Small intestine (tissue), 7 donors: ENCODE results near the gene HCN3. TPM values are rescaled to one million over a fixed set of nuclear protein-coding genes. Genes with fewer than 3 reads are reported as not detected.

Experiments used
- DNase-seq, 2 donors: peaks; one replicate each; pipeline versions ENCODE4 v3.0.0 to v3.0.0-alpha.2; 2013
- FAIRE-seq: peaks from 2 replicates; lab custom pipeline; 2012; peaks lifted over from hg19 to GRCh38; lab: Jason Lieb, UNC
- H3K27ac ChIP-seq, 3 donors: one replicate each; pipeline ENCODE4 v1.5.1; 2013; ENCODE audit warnings: low read length in 2 of 3, mild to moderate bottlenecking in 2 of 3, control low read depth in 1 of 3, inconsistent platforms in 1 of 3, low read depth in 1 of 3, moderate library complexity in 1 of 3
- H3K27me3 ChIP-seq, 3 donors: one replicate each; pipeline ENCODE4 v1.6.1; 2013; ENCODE audit warnings: low read length in 3 of 3, inconsistent platforms in 1 of 3; ENCODE audit not compliant: control insufficient read depth in 3 of 3, insufficient read depth in 3 of 3
- H3K36me3 ChIP-seq, 3 donors: one replicate each; pipeline ENCODE4 v1.6.1; 2013; ENCODE audit warnings: low read length in 3 of 3, inconsistent platforms in 1 of 3, low read depth in 1 of 3, mild to moderate bottlenecking in 1 of 3, moderate library complexity in 1 of 3; ENCODE audit not compliant: control insufficient read depth in 3 of 3, insufficient read depth in 2 of 3
- H3K4me1 ChIP-seq, 3 donors: one replicate each; pipeline ENCODE4 v1.6.1; 2013; ENCODE audit warnings: low read length in 2 of 3, inconsistent platforms in 1 of 3, low read depth in 1 of 3, mild to moderate bottlenecking in 1 of 3, moderate library complexity in 1 of 3; ENCODE audit not compliant: control insufficient read depth in 3 of 3, insufficient read depth in 2 of 3
- H3K4me3 ChIP-seq, 3 donors: one replicate each; pipeline ENCODE4 v1.5.1; 2013; ENCODE audit warnings: low read length in 3 of 3, control low read depth in 1 of 3, inconsistent platforms in 1 of 3, low read depth in 1 of 3, mild to moderate bottlenecking in 1 of 3, moderate library complexity in 1 of 3
- H3K9me3 ChIP-seq, 2 donors: one replicate each; pipeline ENCODE4 v1.6.1; 2013; ENCODE audit warnings: low read depth in 1 of 2, low read length in 1 of 2; ENCODE audit not compliant: control insufficient read depth in 2 of 2, insufficient read depth in 1 of 2
- WGBS, 3 donors: extraction: QIAGEN DNeasy Blood & Tissue Kit; methylation state at CpG; one replicate each; pipeline ENCODE4 v1.1.7; 2013; 5-methylcytosine and 5-hydroxymethylcytosine counted together
- polyA plus RNA-seq, 4 donors: library from polyadenylated mRNA; stranded (reverse) in 3 of 4; unstranded in 1 of 4; fragments of 200-250 nt in 3 of 4; fragments of 120-200 nt in 1 of 4; gene quantifications; one replicate each; pipeline versions ENCODE4 v1.2.1 to v1.2.3, GENCODE V29; 2013
- donor health status: healthy with polysubstance abuse.
- donor health status: control.
- donor health status: control.
- donor health status: Bipolar disorder and iron deficiency.
- donor health status: healthy.

The HCN3 gene
- polyA plus RNA-seq, 4 donors, result 4.0 to 15.0 (median 8.1) TPM

DNA sequence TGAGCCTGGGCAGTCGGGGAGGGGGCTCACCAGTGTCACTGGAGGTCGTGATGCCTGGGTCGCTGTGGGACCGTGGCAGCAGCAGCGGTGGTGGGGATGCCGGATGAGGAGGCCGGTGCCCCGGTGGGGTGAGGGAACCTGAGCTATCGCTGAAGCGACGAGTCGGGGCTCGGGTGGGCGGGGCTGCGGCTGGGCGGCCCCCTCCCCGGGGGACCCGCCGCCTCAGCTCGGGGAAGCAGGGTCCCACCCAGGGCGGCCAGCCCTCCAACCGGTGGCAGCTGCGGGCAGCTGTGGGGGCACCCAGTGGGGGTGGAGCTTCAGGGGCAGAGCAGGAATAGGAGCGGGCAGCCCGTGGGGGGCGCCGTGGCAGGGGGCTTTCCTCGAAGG, 27.0 kb upstream of the HCN3 start:
- FAIRE-seq (no peak), DNase-seq (no peak)
- H3K27ac ChIP-seq, result peak overlapping the region in 1 of 3 donors; percentile 12

DNA sequence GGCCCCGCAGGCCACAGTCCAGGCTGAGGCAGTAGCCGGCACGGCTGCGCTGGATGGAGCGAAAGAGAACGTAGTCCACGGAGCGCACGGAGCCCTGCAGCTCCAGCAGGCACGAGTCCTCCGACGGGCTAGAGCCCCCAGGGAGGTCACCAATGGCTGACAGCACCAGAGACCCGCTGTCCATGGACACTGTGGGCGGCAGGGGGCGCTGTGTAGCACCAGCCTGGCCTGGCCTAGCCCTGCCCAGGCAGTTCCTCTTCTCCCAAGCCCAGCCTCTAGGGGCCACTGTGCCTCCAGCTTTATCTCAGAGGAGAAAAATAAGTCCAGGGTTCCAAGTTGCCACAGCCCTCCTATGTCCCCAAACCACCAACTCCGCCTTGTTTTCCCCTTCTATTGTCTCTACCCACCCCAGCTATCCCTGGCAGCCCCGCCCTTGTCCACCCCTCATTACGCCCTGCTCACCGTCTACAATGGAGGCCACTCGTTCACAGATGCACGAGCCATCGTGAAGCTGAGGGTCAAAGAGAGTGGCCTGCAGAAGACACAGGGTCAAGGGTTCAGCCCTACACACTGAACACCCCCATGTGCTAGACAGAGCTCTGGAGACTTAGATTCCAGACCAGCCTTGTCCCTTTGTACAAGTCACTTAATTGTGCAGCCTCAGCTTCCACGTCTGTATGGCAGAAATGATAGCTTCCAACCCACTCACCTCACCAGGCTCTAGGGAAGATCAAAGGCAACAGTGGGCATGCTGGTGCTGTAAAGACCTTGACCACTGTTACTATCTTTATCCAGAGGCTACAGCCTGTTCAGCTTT, 26.4 kb upstream of the HCN3 start:
- Histone ChIP-seq H3K9me3 (no peaks in the 10 kb centered on the region), H3K4me3 (peak overlapping the region in 2 of 3 donors; percentile 4 to 40), H3K27ac (peak overlapping the region in 1 of 3 donors; percentile 12), H3K27me3 (no peaks in the 10 kb centered on the region), H3K4me1 (peaks cover 0 to 19% (median 8%) of the 10 kb centered on the region in 3 donors), H3K36me3 (peaks cover 0 to 27% (median 0%) of the 10 kb centered on the region in 3 donors)
- 14 to 23% (median 22%) methylated on average over 23 of the region's 23 CpGs for WGBS, 3 donors
- no peak for FAIRE-seq
- DNase-seq, result peak; percentile 92 to 96

More for the DNA sequence above, 27.0 kb upstream of the HCN3 start:
- Histone ChIP-seq H3K4me3 (peak overlapping the region in 2 of 3 donors; percentile 4 to 40), H3K9me3 (no peaks in the 10 kb centered on the region), H3K27me3 (no peaks in the 10 kb centered on the region), H3K36me3 (peaks cover 0 to 27% (median 0%) of the 10 kb centered on the region in 3 donors), H3K4me1 (peaks cover 0 to 22% (median 10%) of the 10 kb centered on the region in 3 donors)
- 23 to 39% (median 27%) methylated on average over 17 to 28 of the region's 28 CpGs for WGBS, 3 donors

DNA sequence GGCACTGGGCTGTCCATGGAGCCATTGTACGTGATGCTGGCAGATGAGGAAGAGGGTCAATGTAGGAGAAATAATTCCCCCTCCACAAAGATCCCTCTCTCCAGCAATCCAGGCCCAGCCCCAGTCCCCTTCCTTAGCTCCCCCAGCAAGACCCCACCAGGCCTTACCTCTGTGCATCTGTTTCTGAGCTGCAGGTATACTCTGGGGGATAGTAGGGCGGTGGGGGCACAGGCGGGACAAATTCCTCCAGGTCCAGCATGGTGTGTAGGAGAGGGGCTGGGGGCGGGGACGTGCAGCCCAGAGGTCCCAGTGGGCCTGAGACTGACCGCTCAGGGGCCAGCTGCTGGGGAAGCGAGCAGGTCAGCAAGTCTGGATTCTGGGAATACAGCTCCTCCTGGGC, 25.7 kb upstream of the HCN3 start:
- H3K27me3 ChIP-seq, result no peaks in the 10 kb centered on the region
- H3K4me1 ChIP-seq, result peaks cover 0 to 23% (median 8%) of the 10 kb centered on the region in 3 donors
- no peak overlapping the region for H3K4me3 ChIP-seq
- no peak overlapping the region for H3K27ac ChIP-seq
- H3K36me3 ChIP-seq, result peaks cover 0 to 34% (median 0%) of the 10 kb centered on the region in 3 donors
- FAIRE-seq (no peak), DNase-seq (no peak)
- WGBS, 3 donors, result 89 to 94% (median 93%) methylated on average over 7 of the region's 7 CpGs
- no peaks in the 10 kb centered on the region for H3K9me3 ChIP-seq

DNA sequence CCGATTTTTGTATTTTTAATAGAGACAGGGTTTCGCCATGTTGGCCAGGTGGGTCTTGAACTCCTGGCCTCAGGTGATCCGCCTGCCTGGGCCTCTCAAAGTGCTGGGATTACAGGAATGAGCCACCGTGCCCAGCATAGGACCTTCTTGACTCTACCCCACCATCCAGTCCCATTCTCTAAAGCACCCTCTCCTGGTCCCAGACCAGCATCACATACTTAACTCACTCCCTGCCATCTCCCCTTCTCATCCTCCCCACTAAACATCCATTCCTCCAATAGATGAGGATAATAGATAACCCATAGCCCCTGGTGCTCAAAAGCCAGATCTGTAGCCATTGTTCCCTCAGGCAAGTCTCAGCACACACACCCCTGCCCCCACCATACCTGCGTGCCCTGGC, 24.1 kb upstream of the HCN3 start:
- FAIRE-seq (no peak), DNase-seq (no peak)
- no peaks in the 10 kb centered on the region for H3K27me3 ChIP-seq
- H3K4me1 ChIP-seq, result peaks cover 0 to 23% (median 8%) of the 10 kb centered on the region in 3 donors
- H3K36me3 ChIP-seq, result peaks cover 0 to 34% (median 3%) of the 10 kb centered on the region in 3 donors
- H3K9me3 ChIP-seq, result no peaks in the 10 kb centered on the region
- WGBS, 3 donors, result 85 to 89% (median 87%) methylated on average over 5 of the region's 5 CpGs
- H3K27ac ChIP-seq, result no peak overlapping the region
- no peak overlapping the region for H3K4me3 ChIP-seq

DNA sequence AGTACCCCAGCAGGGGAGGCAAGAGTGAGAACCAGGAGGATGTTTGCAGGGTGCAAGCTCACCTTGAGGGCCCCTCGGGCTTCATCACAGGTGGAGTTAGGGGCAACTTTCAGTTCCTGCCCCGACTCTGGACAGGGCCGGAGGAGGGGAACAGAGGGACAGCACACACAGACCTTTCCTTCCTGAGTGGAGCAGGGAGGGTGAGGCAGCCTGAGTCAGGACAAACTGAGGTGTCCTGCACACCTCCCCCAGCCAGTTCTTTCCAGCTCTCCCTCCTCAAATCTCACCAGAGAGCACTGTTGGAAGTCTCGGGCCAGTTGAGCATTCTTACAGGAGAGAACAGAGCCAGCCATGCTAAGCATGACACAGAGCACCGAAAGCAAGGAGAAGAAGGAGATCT, 23.5 kb upstream of the HCN3 start:
- H3K27ac ChIP-seq, result no peak overlapping the region
- FAIRE-seq (no peak), DNase-seq (no peak)
- H3K9me3 ChIP-seq, result no peaks in the 10 kb centered on the region
- H3K4me1 ChIP-seq, result peaks cover 0 to 23% (median 8%) of the 10 kb centered on the region in 3 donors
- 59 to 68% (median 65%) methylated on average over 5 of the region's 5 CpGs for WGBS, 3 donors
- peaks cover 0 to 33% (median 7%) of the 10 kb centered on the region in 3 donors for H3K36me3 ChIP-seq
- peak overlapping the region in 1 of 3 donors; percentile 71 for H3K4me3 ChIP-seq
- H3K27me3 ChIP-seq, result no peaks in the 10 kb centered on the region

DNA sequence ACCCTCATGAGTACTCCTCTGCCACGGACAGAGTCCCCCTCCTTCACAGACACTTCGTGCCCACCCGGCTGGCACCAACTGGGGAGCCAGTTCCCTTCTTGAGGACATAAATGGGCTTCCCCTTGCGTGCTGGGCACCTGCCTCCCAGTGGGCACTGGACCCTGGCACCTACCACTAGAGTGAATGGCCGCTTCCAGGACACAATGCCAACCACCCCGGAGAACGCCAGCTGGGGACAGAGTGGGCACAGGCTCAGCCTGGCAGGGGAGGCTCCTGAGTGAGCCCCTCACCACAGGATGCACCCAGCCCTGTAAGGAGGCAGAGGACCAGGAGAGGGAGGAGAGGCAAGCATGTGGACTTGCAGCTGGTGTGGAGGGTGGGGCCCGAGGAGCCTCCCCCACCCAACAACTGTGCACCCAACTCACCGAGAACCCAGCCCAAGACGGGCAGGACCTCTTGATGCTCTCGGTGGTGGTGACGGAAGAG, 23.0 kb upstream of the HCN3 start:
- Histone ChIP-seq H3K27ac (peak overlapping the region in 1 of 3 donors; percentile 99), H3K36me3 (peaks cover 0 to 34% (median 7%) of the 10 kb centered on the region in 3 donors), H3K4me3 (peak overlapping the region in 2 of 3 donors; percentile 71 to 74), H3K4me1 (peaks cover 0 to 23% (median 8%) of the 10 kb centered on the region in 3 donors), H3K9me3 (no peaks in the 10 kb centered on the region), H3K27me3 (no peaks in the 10 kb centered on the region)
- 38 to 47% (median 47%) methylated on average over 12 of the region's 12 CpGs for WGBS, 3 donors
- DNase-seq, result no peak
- FAIRE-seq, result no peak

DNA sequence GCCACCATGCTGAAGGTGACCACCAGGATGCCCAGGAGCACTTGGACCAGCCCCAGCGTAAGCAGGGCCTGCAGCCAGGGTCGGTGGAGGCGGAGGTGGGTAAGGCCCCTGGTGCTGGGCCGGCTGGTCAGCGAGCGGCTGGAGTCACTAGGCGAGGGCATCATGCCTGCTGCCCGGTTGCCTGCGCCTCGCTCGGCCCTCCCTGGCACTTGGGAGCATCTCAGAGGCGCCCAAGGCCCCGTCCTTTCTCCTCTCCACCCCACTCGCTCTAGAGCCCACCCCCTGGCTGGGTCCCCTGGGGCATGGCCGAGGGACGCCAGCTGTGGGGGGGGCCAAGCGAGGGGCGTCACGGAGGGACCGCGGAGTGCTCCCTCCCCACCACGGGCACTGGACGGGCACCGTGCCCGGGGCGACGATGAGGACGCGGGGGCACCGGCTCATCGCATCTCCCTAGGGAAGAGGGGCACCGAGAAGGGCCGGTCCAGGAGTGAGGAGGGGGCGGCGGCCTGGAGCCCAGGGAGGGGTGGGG, 22.5 kb upstream of the HCN3 start:
- Histone ChIP-seq H3K4me1 (peaks cover 0 to 23% (median 8%) of the 10 kb centered on the region in 3 donors), H3K9me3 (no peaks in the 10 kb centered on the region), H3K27ac (peak overlapping the region; percentile 95 to 99 (median 96)), H3K36me3 (peaks cover 0 to 36% (median 7%) of the 10 kb centered on the region in 3 donors), H3K4me3 (peak overlapping the region; percentile 71 to 83 (median 74)), H3K27me3 (no peaks in the 10 kb centered on the region)
- no peak for FAIRE-seq
- DNase-seq, result peak in 1 of 2 donors; percentile 38
- 3 to 9% (median 3%) methylated on average over 23 to 35 of the region's 35 CpGs for WGBS, 3 donors

DNA sequence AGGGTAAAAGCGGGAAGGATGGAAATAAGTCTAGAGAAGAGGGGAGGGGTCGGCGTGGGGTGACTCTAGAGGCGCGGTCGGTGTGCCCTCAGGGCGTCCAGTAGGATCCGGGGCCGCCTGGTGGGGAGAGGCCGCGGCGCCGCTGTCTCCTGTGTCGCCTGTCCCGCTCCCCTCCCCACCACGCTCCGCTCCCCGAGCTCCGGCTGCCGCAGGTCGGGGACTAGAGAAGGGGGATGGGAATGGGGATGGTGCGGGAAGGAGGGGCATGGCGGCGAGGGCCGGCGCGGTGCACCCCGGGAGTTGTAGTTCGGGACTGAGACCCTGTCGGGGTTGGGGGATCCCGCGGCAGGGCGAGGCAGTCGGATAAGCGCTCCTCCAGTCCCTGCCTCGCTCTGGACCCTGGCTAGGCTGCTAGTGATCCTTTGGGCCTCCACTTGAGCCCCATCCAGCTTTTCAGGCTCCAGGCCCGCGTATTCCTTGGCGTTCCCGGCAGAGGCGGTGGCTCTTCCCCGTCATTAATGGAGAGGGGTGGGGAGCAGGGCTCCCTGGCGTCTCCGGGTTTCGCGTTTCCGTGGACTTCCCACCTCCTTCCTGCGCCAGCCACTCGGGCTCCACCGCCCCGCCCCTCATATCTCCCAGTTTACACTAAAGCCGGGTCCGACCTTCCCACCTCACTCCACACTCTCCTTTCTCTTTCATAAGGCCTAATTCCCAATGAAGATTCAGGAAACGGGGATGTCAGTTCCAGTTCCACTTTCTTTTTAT, 21.8 kb upstream of the HCN3 start, which contains the start of gene ENTREP3:
Gene ENTREP3 (minus strand): TSS at position 241 of the 765 bp plus-strand sequence. CDS start 606 bp downstream, outside the sequence.
- WGBS, 3 donors, result 0 to 3% (median 2%) methylated on average over 36 to 54 of the region's 54 CpGs
- Histone ChIP-seq H3K27me3 (no peaks in the 10 kb centered on the region), H3K4me1 (peaks cover 0 to 20% (median 8%) of the 10 kb centered on the region in 3 donors), H3K9me3 (no peaks in the 10 kb centered on the region), H3K27ac (peak within 1 kb of the TSS; percentile 95 to 99 (median 96)), H3K36me3 (peaks cover 0 to 37% (median 7%) of the 10 kb centered on the region in 3 donors), H3K4me3 (peak within 1 kb of the TSS; percentile 71 to 83 (median 74))
- FAIRE-seq (no peak), DNase-seq (peak; percentile 85 to 95)
